Peyer's patch (tissue), 4 donors: Measurements from ENCODE around the gene ARIH1.
"Not testable (repeated sequence)": the region's sequence is repeated elsewhere in the genome, so short reads cannot be mapped to it uniquely, and the experiment has no call there.

Experiments used
- POLR2A ChIP-seq, 2 donors: fragments of 450-650 bp; IDR thresholded peaks; one replicate each; pipeline ENCODE4 v1.5.1; 2017; ENCODE audit warnings: antibody characterized with exemption in 2 of 2, mild to moderate bottlenecking in 2 of 2, moderate library complexity in 2 of 2
- TF ChIP-seq, protein P1 (sequence below), 6 experiments: fragments of 450-650 bp in 4 of 6; fragments of 200-600 bp in 2 of 6; sonication (generic) in 1 of 6; IDR thresholded peaks; one replicate each; pipeline ENCODE4 v1.5.1; 2017 to 2019; ENCODE audit warnings: antibody characterized with exemption in 6 of 6, mild to moderate bottlenecking in 3 of 6, moderate library complexity in 1 of 6

DNA sequence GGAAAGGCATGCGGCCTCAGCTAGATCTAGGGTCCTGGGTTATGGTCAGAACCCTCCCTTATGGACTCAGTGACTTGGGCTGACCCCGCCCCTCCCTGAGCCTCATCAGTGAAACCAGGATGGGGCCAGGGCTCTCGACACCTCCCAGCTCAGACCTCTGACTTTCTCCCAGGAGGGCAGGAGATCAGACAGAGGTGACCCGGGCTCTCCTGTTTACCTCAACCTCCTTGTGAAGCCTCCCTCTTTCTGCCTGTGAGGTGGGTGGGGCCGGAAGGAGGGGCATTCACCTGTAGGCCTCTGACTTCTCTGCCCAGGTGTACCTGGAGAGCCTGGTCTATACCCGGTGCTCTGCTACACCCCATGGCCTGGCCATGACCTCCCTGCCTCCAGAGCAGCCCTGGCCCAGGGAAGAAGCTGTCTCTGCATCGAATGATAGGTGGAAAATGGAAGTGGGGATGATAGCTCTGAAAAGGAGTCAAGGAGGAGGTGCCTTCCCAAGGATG is 155.0 kb downstream of the ARIH1 start:
- TF ChIP-seq, protein P1, sequence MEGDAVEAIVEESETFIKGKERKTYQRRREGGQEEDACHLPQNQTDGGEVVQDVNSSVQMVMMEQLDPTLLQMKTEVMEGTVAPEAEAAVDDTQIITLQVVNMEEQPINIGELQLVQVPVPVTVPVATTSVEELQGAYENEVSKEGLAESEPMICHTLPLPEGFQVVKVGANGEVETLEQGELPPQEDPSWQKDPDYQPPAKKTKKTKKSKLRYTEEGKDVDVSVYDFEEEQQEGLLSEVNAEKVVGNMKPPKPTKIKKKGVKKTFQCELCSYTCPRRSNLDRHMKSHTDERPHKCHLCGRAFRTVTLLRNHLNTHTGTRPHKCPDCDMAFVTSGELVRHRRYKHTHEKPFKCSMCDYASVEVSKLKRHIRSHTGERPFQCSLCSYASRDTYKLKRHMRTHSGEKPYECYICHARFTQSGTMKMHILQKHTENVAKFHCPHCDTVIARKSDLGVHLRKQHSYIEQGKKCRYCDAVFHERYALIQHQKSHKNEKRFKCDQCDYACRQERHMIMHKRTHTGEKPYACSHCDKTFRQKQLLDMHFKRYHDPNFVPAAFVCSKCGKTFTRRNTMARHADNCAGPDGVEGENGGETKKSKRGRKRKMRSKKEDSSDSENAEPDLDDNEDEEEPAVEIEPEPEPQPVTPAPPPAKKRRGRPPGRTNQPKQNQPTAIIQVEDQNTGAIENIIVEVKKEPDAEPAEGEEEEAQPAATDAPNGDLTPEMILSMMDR (IDR thresholded peaks at IDR 0.05) = not testable (repeated sequence)
- not testable (repeated sequence) for TF ChIP-seq POLR2A (IDR thresholded peaks at IDR 0.05)
